HEK293T (cell line): ENCODE results near the gene AMPD3.

Experiments used
- CTCF ChIA-PET: fragments of 350-600 bp; formaldehyde crosslinking; extraction: SDS; loops from one replicate; lab custom pipeline; 2021; ENCODE audit warnings: antibody characterized with exemption, inconsistent platforms; lab: Yijun Ruan, JAX
- POLR2A ChIA-PET: fragments of 350-600 bp; formaldehyde crosslinking; extraction: SDS; loops from one replicate; lab custom pipeline; 2020; ENCODE audit warnings: antibody characterized with exemption, inconsistent platforms; lab: Yijun Ruan, JAX
- DNase-seq: peaks from one replicate; pipeline ENCODE4 v3.0.0; 2012; ENCODE audit warnings: mixed read lengths; ENCODE audit errors: extremely low spot score
- ARNT ChIP-seq: fragments of 450-650 bp; IDR thresholded peaks from 2 replicates; pipeline ENCODE4 v1.6.1; 2017; ENCODE audit warnings: mild to moderate bottlenecking
- BHLHE40 ChIP-seq: fragments of 450-650 bp; IDR thresholded peaks from 2 replicates; pipeline ENCODE4 v1.6.1; 2016; ENCODE audit warnings: mild to moderate bottlenecking, moderate library complexity, borderline replicate concordance
- CTBP1 ChIP-seq: fragments of 450-650 bp; IDR thresholded peaks from 2 replicates; pipeline ENCODE4 v1.6.1; 2016; ENCODE audit warnings: borderline replicate concordance
- ELF4 ChIP-seq: fragments of 450-650 bp; IDR thresholded peaks from 2 replicates; pipeline ENCODE4 v1.6.1; 2017; ENCODE audit warnings: antibody characterized with exemption
- FOXA1 ChIP-seq: fragments of 450-650 bp; IDR thresholded peaks from 2 replicates; pipeline ENCODE4 v1.6.1; 2016; ENCODE audit warnings: mild to moderate bottlenecking
- FOXK2 ChIP-seq: fragments of 450-650 bp; IDR thresholded peaks from 2 replicates; pipeline ENCODE4 v1.6.1; 2016; ENCODE audit warnings: mild to moderate bottlenecking
- FOXM1 ChIP-seq: fragments of 450-650 bp; IDR thresholded peaks from 2 replicates; pipeline ENCODE4 v1.6.1; 2017; ENCODE audit warnings: mild to moderate bottlenecking, borderline replicate concordance
- HDGF ChIP-seq: fragments of 450-650 bp; IDR thresholded peaks from 2 replicates; pipeline ENCODE4 v1.6.1; 2017; ENCODE audit warnings: antibody characterized with exemption, borderline replicate concordance
- L3MBTL2 ChIP-seq: fragments of 450-650 bp; conservative IDR thresholded peaks from 2 replicates; pipeline ENCODE4 v1.6.1; 2016; ENCODE audit warnings: mild to moderate bottlenecking
- LEF1 ChIP-seq: fragments of 450-650 bp; IDR thresholded peaks from 2 replicates; pipeline ENCODE4 v1.6.1; 2017; ENCODE audit warnings: mild to moderate bottlenecking, borderline replicate concordance
- NFRKB ChIP-seq: fragments of 450-650 bp; IDR thresholded peaks from 2 replicates; pipeline ENCODE4 v1.6.1; 2016; ENCODE audit warnings: mild to moderate bottlenecking, moderate library complexity
- PKNOX1 ChIP-seq: fragments of 450-650 bp; IDR thresholded peaks from 2 replicates; pipeline ENCODE4 v1.6.1; 2016
- SP1 ChIP-seq: fragments of 450-650 bp; IDR thresholded peaks from 2 replicates; pipeline ENCODE4 v1.6.1; 2017
- SUZ12 ChIP-seq: fragments of 450-650 bp; IDR thresholded peaks from 2 replicates; pipeline ENCODE4 v1.6.1; 2016; ENCODE audit warnings: mild to moderate bottlenecking
- TARDBP ChIP-seq: fragments of 450-650 bp; IDR thresholded peaks from 2 replicates; pipeline ENCODE4 v1.6.1; 2016
- ZNF384 ChIP-seq: fragments of 450-650 bp; IDR thresholded peaks from 2 replicates; pipeline ENCODE4 v1.6.1; 2016

The AMPD3 gene

DNA sequence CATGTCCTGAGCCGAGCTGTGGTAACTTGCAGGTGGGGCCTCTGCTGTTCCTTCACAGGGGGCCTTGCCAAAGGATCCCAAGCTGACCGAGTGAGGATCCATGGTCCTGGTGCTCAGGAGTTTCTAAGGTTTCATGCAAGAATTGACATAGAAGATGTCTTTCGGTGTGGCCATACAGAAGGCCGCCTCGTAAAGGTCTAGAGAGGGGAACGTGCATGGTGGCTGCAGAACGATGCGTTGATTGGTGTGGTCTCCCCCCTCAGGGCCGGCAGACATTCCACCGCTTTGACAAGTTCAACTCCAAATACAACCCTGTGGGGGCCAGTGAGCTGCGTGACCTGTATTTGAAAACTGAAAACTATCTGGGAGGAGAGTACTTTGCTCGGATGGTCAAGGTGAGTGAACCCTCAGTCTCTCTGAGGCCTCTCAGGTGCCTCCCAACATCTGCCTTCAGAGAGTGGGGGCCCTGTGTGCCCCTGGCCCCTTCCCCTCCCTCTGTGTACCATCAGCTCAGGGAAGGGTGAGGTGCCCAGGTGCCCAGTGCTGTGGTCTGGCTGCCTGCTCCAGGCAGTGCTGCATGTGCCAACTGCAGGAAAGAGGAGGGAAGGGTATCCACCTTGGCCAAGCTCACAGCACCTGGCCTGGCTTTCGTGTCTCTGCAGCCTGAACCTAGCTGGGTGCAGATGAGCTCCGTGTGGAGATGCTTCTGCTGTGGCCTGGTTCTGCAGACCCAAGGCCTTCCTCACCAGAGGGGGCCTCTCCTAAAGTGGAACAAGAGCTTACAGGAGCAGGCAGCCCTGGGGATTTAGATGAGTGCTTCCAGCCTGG lies 39.8 kb downstream of the AMPD3 start:
- no peak for DNase-seq
- TF ChIP-seq FOXA1 (no peak), LEF1 (no peak), SP1 (no peak), NFRKB (no peak), ELF4 (no peak), ZNF384 (no peak), SUZ12 (no peak), FOXM1 (no peak), TARDBP (no peak), BHLHE40 (no peak)
- CTCF ChIA-PET, result no interaction called here
- POLR2A ChIA-PET, result no interaction called here

DNA sequence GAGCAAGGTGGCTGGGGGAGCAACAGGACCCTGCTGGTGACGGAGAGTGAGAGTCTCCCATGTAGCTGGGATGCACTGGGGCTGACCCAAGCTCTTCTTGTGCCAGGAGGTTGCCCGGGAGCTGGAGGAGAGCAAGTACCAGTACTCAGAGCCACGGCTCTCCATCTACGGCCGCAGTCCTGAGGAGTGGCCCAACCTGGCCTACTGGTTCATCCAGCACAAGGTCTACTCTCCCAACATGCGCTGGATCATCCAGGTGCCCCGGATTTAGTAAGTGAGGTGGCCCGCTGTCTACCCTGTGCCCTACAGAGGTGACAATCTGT lies 40.4 kb downstream of the AMPD3 start:
- TF ChIP-seq ZNF384 (no peak), ELF4 (no peak), BHLHE40 (no peak), FOXK2 (no peak), FOXA1 (no peak), CTBP1 (no peak), LEF1 (no peak), TARDBP (no peak), FOXM1 (no peak), HDGF (no peak), PKNOX1 (no peak), NFRKB (no peak), L3MBTL2 (no peak), ARNT (no peak), SUZ12 (no peak), SP1 (no peak)
- ChIA-PET CTCF (no interaction called here), POLR2A (no interaction called here)
- DNase-seq, result no peak

DNA sequence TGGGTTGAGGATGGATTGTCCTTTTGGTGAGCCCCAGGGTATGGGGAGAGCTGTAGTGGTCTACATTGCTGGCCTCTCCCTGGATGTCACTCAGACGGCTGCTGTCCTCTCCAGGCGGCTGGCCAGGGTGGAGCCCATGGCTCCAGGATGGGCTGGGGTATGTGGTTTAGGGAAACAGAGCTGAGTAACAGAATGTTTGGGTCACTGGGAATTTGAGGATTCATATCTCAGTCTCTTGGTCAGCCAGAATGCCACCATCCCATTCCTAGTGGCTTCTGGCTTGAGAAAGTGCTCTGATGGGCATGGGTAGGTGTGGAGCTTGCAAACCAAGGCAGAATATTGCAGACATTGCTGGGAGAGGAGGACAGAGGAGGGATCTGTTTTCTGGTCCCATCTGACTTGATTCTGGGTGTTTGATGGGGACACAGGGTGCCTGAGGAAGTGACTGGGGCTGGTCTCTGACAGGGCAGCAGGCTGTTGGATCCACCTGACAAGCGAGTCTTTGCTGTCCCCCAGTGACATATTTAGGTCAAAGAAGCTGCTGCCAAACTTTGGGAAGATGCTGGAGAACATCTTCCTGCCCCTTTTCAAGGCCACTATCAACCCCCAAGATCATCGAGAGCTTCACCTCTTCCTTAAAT lies 41.4 kb downstream of the AMPD3 start:
- no peak for DNase-seq
- CTCF ChIA-PET, result no interaction called here
- POLR2A ChIA-PET, result no interaction called here
- TF ChIP-seq TARDBP (no peak), FOXM1 (no peak), HDGF (no peak), L3MBTL2 (no peak), NFRKB (no peak), PKNOX1 (no peak), LEF1 (no peak), SP1 (no peak), FOXK2 (no peak), SUZ12 (no peak), CTBP1 (no peak), BHLHE40 (no peak), FOXA1 (no peak), ARNT (no peak), ZNF384 (no peak)

GRCh38 chr11:10497371-10498021 lies 42.4 kb downstream of the AMPD3 start:
- ChIA-PET POLR2A (no interaction called here), CTCF (no interaction called here)

GRCh38 chr11:10498022-10498400 lies 42.9 kb downstream of the AMPD3 start:
- no peak for DNase-seq
- TF ChIP-seq L3MBTL2 (no peak), ARNT (no peak), BHLHE40 (no peak), HDGF (no peak), SP1 (no peak), NFRKB (no peak), FOXM1 (no peak), FOXA1 (no peak), ELF4 (no peak), LEF1 (no peak), FOXK2 (no peak), ZNF384 (no peak), SUZ12 (no peak), PKNOX1 (no peak), TARDBP (no peak), CTBP1 (no peak)
- POLR2A ChIA-PET, result no interaction called here
- CTCF ChIA-PET, result no interaction called here

More at GRCh38 chr11:10497371-10498021, 42.4 kb downstream of the AMPD3 start:
- no peak for DNase-seq
- TF ChIP-seq NFRKB (no peak), ELF4 (no peak)
